ENCODE results near the gene EXT2.

EXT2 gene

DNA sequence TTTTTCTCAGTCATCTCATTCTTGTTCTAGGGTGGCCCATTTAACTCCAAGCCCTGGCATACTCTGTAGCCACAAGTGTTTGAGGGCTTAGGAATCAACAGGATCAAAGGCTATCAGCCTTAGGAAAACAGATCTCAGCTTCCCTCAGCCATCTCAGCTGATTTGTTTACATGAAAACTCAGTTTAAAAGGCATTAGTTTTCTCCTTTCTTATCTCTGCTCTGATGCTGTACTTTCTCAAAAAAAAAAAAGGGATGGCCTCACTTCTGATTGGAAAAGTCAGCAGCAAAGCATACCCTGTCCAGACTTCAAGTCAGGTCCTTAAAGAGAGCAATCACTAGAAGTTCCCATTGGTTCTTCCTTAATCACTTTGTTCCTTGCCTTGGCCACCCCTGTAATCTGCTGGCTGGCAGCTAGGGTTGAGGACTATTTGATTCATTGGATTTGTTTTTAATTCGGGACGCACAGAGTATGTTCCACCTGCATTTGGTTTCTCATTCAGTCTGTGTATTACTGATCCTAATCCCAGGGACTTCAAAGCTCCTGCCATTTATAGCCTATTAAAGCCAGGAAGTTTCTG is 102.8 kb downstream of the EXT2 start:
- no peak overlapping the region for H3K4me3 ChIP-seq (ENCODE audit: low read depth, low read length)
- no peak for TF ChIP-seq CTCF (IDR thresholded peaks at IDR 0.05; ENCODE audit: low read depth, low read length)

DNA sequence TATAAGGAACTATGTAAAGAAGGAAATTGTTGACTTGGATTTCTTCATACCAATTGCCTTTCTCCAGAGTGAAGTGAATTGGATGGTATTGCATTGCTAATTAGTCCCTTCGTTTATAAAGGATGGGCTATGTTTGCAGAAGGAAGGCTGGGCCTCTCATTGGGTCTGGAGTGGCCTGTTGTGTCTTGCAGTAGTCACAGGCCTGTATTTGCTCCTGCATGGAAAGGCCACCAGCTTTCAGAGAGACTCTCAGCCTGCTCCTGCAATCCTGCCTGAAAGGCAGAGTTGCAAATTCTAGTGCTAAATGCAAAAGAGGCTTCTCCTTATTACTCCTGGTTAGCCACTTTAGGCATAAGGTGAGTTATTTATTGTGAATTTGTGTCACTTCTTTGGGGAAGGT is 103.8 kb downstream of the EXT2 start:
- TF ChIP-seq CTCF (IDR thresholded peaks at IDR 0.05; ENCODE audit: low read depth, low read length) = no peak
- no peak overlapping the region for H3K4me3 ChIP-seq (ENCODE audit: low read depth, low read length)

DNA sequence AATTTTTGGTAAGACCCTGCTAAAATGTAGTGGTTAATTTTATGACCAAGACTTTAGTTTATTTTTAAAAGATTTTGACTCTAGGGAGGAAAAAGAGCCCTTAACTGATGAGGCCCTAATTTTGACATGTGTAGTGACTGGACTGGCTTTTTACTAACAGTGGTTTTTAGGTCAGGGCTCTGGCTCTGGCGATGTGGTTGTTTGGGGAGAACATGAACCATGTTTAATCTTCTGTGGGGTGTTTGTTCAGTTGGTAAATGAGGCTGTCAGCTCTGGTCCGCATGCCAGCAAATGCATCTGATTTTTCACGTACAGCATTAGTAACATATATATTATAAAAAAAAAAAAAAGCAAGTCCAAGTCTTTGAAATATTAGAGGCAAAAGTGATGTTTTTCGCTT is 104.3 kb downstream of the EXT2 start:
- no peak for TF ChIP-seq CTCF (IDR thresholded peaks at IDR 0.05; ENCODE audit: low read depth, low read length)
- no peak overlapping the region for H3K4me3 ChIP-seq (ENCODE audit: low read depth, low read length)

DNA sequence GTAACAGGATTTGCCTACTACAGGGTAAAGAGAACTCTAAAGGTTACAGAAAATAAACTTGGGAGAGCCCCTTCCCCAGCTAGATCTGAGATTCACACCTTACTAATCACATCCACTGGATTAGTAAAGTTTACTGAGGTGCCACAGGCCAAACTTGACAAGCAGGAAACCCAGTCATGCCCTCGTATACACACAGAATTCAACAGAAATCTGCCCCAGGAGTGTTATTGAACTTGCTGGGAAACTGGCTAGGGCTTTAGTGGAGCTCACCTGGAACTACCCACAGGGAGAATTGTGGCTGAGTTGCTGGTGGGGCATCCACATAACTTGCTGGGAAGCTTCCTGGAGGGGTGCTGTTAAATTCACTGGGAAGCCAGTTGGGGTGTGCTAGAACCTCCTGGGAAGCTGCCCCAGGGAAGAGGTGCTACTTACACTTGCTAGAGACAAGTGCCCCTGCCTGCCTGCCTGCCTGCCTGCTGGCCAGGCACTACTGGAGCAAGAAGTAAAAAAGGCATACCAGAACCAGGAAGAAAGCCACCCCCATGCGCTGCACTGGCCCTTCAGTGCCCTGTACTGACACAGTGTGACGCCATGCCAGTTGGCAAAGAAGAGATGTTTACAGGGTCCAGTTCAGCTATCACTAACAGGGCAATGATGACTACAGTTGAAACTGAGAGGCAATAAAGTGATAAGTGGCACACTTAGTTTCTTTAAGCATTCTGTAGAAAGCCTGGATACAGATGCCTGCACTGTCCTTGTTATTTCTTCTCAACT is 108.0 kb downstream of the EXT2 start:
- TF ChIP-seq CTCF (IDR thresholded peaks at IDR 0.05; ENCODE audit: low read depth, low read length) = no peak
- H3K4me3 ChIP-seq (ENCODE audit: low read depth, low read length) = no peak overlapping the region

DNA sequence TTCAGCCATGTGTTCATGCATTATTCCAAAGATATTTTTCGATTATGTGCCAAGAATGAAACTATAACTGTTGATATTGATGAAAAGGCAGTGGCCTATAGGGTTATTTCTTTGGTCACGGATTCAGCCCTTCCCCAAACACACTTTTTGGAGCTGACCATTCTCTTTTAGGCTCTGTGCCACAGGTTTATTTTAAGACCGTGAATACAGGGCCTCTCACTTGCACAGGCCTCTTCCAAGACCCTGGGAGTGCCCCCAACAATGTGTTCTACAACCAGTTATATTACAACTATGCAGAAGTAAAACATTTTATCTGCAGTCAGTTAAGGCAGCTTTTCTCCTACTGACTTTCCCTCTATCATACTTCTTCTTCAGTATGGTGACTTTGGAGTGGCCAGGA is 109.9 kb downstream of the EXT2 start:
- TF ChIP-seq CTCF (IDR thresholded peaks at IDR 0.05; ENCODE audit: low read depth, low read length) = no peak
- H3K4me3 ChIP-seq (ENCODE audit: low read depth, low read length) = no peak overlapping the region

- no peak for TF ChIP-seq CTCF (IDR thresholded peaks at IDR 0.05; ENCODE audit: low read depth, low read length)
- no peak overlapping the region for H3K4me3 ChIP-seq (ENCODE audit: low read depth, low read length)
These were observed 110.4 kb downstream of the EXT2 start for GRCh38 chr11:44205836-44206235.

GRCh38 chr11:44207292-44207691 is 111.8 kb downstream of the EXT2 start:
- no peak overlapping the region for H3K4me3 ChIP-seq (ENCODE audit: low read depth, low read length)
- no peak for TF ChIP-seq CTCF (IDR thresholded peaks at IDR 0.05; ENCODE audit: low read depth, low read length)
